GM18498 (cell line): ENCODE data around the gene SEPTIN14.
"Not testable (repeated sequence)": the region's sequence is repeated elsewhere in the genome, so short reads cannot be mapped to it uniquely, and the experiment has no call there.

Experiments
- ATAC-seq: cut with Tn5 transposase; IDR thresholded peaks from one replicate; pipeline ENCODE4 v1.9.1; 2021; ENCODE audit warnings: mild to moderate bottlenecking, moderate library complexity; ENCODE audit not compliant: unreplicated experiment

Gene SEPTIN14

GRCh38 chr7:55862652-55863051, at the start of gene SEPTIN14:
Gene SEPTIN14, minus strand, starts transcription at chr7:55862752. Its CDS starts 756 bp downstream, at chr7:55861996.
- not testable (repeated sequence) for ATAC-seq

GRCh38 chr7:55903985-55904759, 41.6 kb upstream of the SEPTIN14 start:
- peak; percentile 98 for ATAC-seq

- ATAC-seq: not testable (repeated sequence)
Measured at GRCh38 chr7:55901059-55901458, 38.5 kb upstream of the SEPTIN14 start.

- ATAC-seq: no peak
Measured at GRCh38 chr7:55898287-55898686, 35.7 kb upstream of the SEPTIN14 start.

DNA sequence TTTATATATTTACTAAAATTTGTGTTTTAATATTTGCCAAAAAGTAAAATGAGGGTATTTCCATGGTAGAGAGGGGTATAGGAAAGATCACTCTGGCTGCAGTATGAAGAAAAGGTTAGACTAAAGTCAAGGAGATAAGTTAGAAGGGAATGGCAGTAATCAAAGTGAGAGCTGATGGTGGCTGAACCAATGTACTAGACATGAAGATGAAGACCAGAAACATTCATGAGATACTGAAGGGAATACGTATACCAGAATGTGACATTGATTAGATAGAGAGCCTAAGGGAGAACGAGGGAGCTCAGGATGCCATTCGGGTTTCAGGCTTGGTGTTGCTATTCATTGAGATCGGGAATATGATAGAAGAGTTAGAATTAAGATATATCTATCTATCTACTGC, 32.5 kb upstream of the SEPTIN14 start:
- ATAC-seq: no peak

GRCh38 chr7:55893940-55894339, 31.4 kb upstream of the SEPTIN14 start:
- no peak for ATAC-seq

DNA sequence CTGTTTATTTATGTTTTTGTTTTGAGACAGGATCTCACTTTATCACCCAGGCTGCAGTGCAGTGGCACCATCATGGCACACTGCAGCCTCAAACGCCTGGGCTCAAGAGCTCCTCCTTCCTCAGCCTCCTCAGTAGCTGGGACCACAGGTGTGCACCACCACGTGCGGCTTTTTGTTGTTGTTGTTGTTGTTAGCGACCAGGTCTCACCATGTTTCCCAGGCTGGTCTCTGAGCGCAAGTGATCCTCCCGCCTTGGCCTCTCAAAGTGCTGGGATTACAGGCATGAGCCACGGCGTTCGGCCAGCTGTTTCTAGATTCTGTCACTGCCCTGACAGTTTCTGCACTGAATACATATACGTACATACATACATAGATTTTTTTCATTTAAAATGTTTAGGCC, 25.8 kb upstream of the SEPTIN14 start:
- not testable (repeated sequence) for ATAC-seq

DNA sequence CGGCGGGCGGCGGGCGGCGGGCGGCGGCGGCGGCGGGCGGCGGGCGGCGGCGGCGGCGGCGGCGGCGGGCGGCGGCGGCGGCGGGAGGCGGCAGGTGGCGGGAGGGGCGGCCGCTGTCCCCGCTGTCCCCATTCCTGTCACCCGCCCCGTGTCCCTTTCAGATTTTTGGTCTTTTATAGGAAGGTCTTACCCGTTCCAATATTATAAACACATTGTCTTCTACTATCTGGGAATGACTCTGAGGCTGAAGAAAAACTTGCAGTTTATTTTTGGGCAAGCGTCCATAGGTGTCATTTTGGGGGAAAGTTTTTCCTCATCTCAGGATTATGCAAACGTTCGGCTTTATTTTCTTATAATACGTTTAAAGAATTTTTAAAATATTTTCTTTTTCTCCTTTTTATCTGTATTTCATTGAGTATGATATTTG, 25.3 kb upstream of the SEPTIN14 start:
- ATAC-seq: no peak

- ATAC-seq: no peak
Measured at GRCh38 chr7:55884321-55884720, 21.8 kb upstream of the SEPTIN14 start.

GRCh38 chr7:55878691-55879090, 16.1 kb upstream of the SEPTIN14 start:
- no peak for ATAC-seq

GRCh38 chr7:55877308-55877707, 14.8 kb upstream of the SEPTIN14 start:
- ATAC-seq: no peak

DNA sequence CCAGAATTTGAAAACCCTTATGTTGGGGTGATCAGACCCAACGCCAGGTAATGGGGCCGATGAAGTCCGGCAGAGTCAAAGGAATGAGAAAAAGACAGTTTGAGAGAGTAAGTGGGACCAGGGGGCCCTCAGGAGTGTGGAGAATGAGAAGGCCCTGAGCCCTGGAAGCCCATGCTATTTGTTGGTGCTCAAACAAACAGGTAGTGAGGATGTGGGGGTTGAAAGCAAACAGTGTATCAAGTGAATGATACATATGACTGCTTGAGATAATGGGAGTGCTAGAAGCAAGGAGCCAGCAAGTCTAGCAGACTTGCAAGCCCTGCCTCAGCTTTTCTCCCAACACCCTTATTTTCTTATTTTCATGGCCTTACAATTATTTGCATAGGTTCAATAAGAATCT, 11.2 kb upstream of the SEPTIN14 start:
- ATAC-seq: no peak

- no peak for ATAC-seq
Measured at GRCh38 chr7:55871932-55872485, 9.5 kb upstream of the SEPTIN14 start.

- not testable (repeated sequence) for ATAC-seq
Measured at GRCh38 chr7:55868989-55869388, 6.4 kb upstream of the SEPTIN14 start.

DNA sequence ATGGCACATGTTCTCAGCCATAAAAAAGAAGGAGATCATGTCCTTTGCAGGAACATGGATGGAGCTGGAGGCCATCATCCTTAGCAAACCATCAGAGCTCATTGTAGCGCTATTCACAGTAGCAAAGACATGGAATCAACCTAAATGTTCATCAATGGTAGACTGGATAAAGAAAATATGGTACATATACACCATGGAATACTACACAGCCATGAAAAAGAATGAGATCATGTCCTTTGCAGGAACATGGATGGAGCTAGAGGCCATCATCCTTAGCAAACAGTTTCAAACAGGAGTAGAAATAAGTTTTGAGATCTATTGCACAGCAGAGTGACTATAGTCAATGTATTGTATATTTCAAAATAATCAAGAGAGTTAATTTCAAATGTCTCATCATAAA, 17.4 kb downstream of the SEPTIN14 start:
- not testable (repeated sequence) for ATAC-seq

DNA sequence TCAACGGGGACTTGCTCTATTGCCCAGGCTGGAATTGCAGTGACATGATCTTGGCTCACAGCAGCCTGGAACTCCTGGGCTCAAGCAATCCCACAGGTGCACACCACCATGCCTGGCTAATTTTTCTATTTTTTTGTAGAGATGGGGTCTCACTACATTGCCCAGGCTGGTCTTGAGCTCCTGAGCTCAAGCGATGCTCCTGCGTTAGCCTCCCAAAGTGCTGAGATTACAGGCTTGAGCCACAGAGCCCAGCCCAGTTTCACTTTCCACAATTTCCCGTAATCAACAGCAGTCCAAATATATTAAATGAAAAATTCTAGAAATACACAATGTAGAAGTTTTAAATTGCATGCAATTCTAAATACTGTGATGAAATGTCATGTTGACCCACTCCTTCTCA, 24.0 kb downstream of the SEPTIN14 start:
- ATAC-seq: no peak

DNA sequence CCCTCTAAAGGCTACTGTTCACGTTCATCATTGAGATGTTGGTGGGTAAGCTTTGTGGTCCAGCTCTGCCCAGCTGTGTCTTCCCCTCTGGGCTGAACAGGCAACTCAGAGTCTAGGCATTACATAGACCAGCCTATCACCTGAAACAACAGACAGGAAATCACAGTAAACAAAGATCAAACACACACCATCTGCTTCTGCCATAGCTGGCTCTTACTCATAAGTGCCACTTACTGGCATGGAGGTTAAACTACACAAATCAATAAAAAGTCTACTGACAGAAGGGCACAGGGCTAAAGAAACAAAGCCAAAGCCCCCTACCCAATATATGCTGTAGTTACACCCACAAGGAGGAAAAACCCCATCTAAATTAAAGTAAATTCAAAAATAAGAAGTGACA, 35.0 kb downstream of the SEPTIN14 start:
- ATAC-seq: no peak

DNA sequence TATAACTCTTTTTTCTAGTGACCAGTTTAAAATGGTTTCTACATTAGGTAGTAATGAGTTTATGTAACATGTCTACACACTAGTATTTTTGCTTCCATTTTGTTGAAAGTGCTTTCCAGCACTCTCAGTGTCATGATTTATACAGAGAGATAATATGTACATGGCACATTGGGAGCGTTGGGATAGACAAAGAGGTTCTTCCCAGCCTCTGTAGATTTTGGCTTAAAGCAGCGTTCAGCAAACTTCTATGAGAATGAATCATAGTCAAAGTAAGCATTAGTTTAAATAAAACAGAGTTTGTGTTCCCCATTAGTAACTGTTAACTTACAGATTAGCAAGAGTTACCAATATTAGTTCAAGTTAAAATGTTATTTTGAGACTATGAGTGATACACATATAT, 43.9 kb downstream of the SEPTIN14 start:
- no peak for ATAC-seq

- not testable (repeated sequence) for ATAC-seq
Measured at GRCh38 chr7:55797260-55797659, 65.3 kb downstream of the SEPTIN14 start.

DNA sequence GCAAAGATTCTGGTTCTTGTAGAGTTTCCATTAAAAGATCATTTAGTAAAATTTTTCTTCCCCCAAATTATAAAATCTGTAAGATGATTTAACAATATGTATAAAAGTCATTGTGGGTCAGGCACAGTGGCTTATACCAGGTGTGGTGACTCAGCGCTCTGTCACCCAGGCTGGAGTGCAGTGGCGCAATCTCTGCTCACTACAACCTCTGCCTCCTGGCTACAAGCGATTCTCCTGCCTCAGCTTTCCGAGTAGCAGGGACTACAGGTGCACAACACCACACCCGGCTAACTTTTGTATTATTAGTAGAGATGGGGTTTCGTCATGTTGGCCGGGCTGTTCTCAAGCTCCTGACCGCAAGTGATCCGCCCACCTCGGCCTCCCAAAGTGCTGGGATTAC, 68.0 kb downstream of the SEPTIN14 start:
- ATAC-seq: no peak

DNA sequence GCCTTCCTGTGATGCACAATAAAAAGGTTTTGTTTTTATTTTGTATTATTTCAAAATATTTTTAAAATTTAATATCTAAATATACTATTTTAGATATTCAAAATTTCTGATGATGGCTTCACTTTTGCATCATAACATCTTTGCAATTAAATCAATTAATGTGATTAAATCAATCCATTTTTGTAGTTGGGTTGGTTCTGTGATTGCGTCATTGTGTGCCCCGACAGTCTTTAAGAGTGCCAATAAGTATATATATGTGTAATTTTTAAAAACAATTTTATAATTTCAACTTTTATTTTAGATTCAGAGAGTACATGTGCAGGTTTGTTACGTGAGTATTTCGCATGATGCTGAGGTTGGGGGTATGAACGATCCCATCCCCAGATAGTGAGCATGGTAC, 70.5 kb downstream of the SEPTIN14 start:
- ATAC-seq: no peak

DNA sequence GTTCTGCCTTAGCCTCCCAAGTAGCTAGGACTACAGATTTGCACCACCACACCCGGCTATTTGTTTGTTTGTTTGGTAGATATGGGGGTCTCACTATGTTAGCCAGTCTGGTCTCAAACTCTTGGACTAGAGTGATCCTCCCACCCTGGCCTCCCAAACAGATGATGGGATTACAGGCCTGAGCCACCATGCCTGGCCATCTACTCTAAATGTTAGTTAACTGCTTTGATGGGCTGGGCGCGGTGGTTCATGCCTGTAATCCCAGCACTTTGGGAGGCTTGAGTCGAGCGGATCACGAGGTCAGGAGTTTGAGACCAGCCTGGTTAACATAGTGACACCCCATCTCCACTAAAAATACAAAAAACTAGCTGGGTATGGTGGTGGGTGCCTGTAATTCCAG, 74.8 kb downstream of the SEPTIN14 start:
- ATAC-seq: no peak

- no peak for ATAC-seq
Measured at GRCh38 chr7:55786901-55787300, 75.7 kb downstream of the SEPTIN14 start.
